SK-N-MC (cell line): Measurements from ENCODE around the gene SUSD2.

ENCODE experiments used
- EZH2 ChIP-seq: fragments of 200-600 bp; sonication (generic); IDR thresholded peaks from one replicate; pipeline ENCODE4 v1.6.1; 2017; ENCODE audit warnings: antibody characterized with exemption
- POLR2AphosphoS5 ChIP-seq: IDR thresholded peaks from 2 replicates; pipeline ENCODE4 v1.6.1; 2012; ENCODE audit warnings: mild to moderate bottlenecking, low read depth, low read length, borderline replicate concordance

DNA sequence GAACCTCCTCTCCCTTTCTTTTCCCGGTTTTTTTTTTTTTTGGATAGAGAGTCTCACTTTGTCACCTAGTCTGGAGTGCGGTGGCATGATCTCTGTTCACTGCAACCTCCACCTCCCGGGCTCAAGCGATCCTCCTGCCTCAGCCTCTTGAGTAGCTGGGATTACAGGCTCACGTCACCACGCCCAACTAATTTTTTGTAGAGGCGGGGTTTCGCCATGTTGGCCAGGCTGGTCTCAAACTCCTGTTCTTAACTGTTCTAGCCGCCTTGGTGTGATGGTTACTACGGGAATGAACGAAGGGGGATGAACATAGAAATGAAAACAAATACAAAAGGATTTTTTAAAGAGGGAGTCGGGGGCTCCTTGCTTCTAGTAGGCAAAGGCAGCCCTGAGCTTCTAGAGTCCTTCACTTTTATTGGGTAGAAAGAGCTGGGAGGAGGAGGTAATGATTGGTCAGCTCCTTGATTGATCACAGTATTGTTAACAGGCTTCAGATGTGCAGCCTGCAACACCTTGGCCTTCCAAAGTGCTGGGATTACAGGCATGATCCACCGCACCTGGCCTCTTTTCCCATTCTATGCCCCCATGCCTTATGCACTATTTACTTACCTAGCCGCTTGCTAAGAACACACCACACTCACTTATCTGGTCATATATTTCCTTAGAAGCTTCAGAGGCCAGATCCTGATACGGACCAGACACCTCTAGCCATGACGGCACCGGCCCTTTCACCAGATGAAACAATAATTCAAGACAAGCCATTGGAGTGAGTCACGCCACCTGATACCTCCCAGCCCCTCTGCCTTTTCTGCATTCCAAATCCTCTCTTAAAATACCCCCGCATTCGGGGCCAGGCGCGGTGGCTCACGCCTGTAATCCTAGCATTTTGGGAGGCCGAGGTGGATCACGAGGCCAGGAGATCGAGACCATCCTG lies 20.7 kb downstream of the SUSD2 start:
- TF ChIP-seq POLR2AphosphoS5: no peak
- TF ChIP-seq EZH2: no peak
